ENCODE measurements around the gene GNPTAB.

The GNPTAB gene

DNA sequence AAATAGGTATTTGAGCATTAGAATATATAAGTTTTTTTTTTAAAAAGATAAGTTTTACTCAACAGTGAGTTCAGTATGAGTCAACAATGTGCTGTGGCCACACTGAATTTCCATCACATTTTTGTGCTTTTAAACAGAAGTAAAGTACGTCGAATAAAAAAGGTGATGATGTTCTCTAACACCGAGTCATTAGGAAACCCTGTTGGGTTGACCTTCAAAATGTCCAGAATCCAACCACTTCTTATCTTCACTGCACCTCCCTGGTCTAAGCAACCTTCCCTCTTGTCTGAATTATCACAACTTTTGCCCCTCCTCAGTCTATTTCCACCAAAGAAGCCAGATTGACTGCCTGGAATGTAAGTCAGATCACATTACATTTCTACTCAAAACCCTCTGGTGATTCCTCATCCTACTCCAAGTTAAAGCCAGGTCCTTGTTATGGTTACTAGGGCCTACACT lies 48.5 kb downstream of the GNPTAB start:
- DNase-seq (ENCODE audit: low spot score) (no peak), ATAC-seq (ENCODE audit: low read depth) (no peak)
- Histone ChIP-seq H3K9me3 (ENCODE audit: severe bottlenecking) (no peaks in the 10 kb centered on the region), H3K27ac (ENCODE audit: poor library complexity, severe bottlenecking) (no peak overlapping the region), H3K4me1 (ENCODE audit: insufficient read depth, poor library complexity, severe bottlenecking) (no peaks in the 10 kb centered on the region), H3K36me3 (ENCODE audit: low read depth) (peaks cover 11% of the 10 kb centered on the region; the same call in 1 of the 2 replicates), H3K4me3 (ENCODE audit: severe bottlenecking) (no peak overlapping the region), H3K27me3 (ENCODE audit: insufficient read depth, poor library complexity, severe bottlenecking) (no peaks in the 10 kb centered on the region)
- no peak for TF ChIP-seq CTCF (IDR thresholded peaks at IDR 0.05; ENCODE audit: poor library complexity, severe bottlenecking)

DNA sequence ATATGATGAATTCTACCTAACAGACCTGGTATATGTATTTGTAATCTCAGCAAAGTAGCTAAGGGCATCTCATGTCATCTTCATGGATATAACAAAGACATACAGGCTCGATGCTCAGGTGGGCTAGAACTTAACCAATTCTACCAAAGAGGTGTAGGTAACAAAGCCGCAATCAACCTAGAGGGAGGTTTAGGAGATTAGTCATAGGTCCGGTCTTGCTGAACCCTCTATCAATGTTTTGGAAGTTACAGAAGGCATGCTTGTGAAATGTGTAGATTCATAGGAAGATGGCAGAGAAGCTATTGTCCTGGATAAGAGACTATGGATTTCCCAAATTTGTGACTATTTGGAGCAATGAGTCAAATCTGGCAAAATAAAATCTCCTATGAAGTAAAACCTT lies 48.9 kb downstream of the GNPTAB start:
- H3K27me3 ChIP-seq (ENCODE audit: insufficient read depth, poor library complexity, severe bottlenecking) = no peaks in the 10 kb centered on the region
- ATAC-seq (ENCODE audit: low read depth) = no peak
- H3K4me3 ChIP-seq (ENCODE audit: severe bottlenecking) = no peak overlapping the region
- DNase-seq (ENCODE audit: low spot score) = no peak
- no peaks in the 10 kb centered on the region for H3K4me1 ChIP-seq (ENCODE audit: insufficient read depth, poor library complexity, severe bottlenecking)
- H3K9me3 ChIP-seq (ENCODE audit: severe bottlenecking) = no peaks in the 10 kb centered on the region
- 0 out of 2 replicates have a peak, but pooled peaks cover 8% of the 10 kb centered on the region for H3K36me3 ChIP-seq (ENCODE audit: low read depth)
- H3K27ac ChIP-seq (ENCODE audit: poor library complexity, severe bottlenecking) = no peak overlapping the region
- TF ChIP-seq CTCF (IDR thresholded peaks at IDR 0.05; ENCODE audit: poor library complexity, severe bottlenecking) = no peak

- ATAC-seq (ENCODE audit: low read depth) (no peak), DNase-seq (ENCODE audit: low spot score) (no peak)
- H3K36me3 ChIP-seq (ENCODE audit: low read depth) = 0 out of 2 replicates have a peak, but pooled peaks cover 5% of the 10 kb centered on the region
Measured at GRCh38 chr12:101780599-101780998, 50.2 kb downstream of the GNPTAB start.

GRCh38 chr12:101779626-101780025 lies 51.1 kb downstream of the GNPTAB start:
- no peaks in the 10 kb centered on the region for H3K27me3 ChIP-seq (ENCODE audit: insufficient read depth, poor library complexity, severe bottlenecking)
- 0 out of 2 replicates have a peak, but pooled peaks cover 3% of the 10 kb centered on the region for H3K36me3 ChIP-seq (ENCODE audit: low read depth)
- TF ChIP-seq CTCF (IDR thresholded peaks at IDR 0.05; ENCODE audit: poor library complexity, severe bottlenecking) = no peak
- ATAC-seq (ENCODE audit: low read depth) = no peak
- H3K4me1 ChIP-seq (ENCODE audit: insufficient read depth, poor library complexity, severe bottlenecking) = no peaks in the 10 kb centered on the region
- H3K27ac ChIP-seq (ENCODE audit: poor library complexity, severe bottlenecking) = no peak overlapping the region
- H3K4me3 ChIP-seq (ENCODE audit: severe bottlenecking) = no peak overlapping the region
- no peak for DNase-seq (ENCODE audit: low spot score)
- no peaks in the 10 kb centered on the region for H3K9me3 ChIP-seq (ENCODE audit: severe bottlenecking)

More at GRCh38 chr12:101780599-101780998, 50.2 kb downstream of the GNPTAB start:
- Histone ChIP-seq H3K4me1 (ENCODE audit: insufficient read depth, poor library complexity, severe bottlenecking) (no peaks in the 10 kb centered on the region), H3K27ac (ENCODE audit: poor library complexity, severe bottlenecking) (no peak overlapping the region), H3K27me3 (ENCODE audit: insufficient read depth, poor library complexity, severe bottlenecking) (no peaks in the 10 kb centered on the region), H3K4me3 (ENCODE audit: severe bottlenecking) (no peak overlapping the region), H3K9me3 (ENCODE audit: severe bottlenecking) (no peaks in the 10 kb centered on the region)
- no peak for TF ChIP-seq CTCF (IDR thresholded peaks at IDR 0.05; ENCODE audit: poor library complexity, severe bottlenecking)

GRCh38 chr12:101779200-101779599 lies 51.6 kb downstream of the GNPTAB start:
- DNase-seq (ENCODE audit: low spot score) = no peak
- Histone ChIP-seq H3K4me3 (ENCODE audit: severe bottlenecking) (no peak overlapping the region), H3K27ac (ENCODE audit: poor library complexity, severe bottlenecking) (no peak overlapping the region), H3K9me3 (ENCODE audit: severe bottlenecking) (no peaks in the 10 kb centered on the region), H3K36me3 (ENCODE audit: low read depth) (0 out of 2 replicates have a peak, but pooled peaks cover 3% of the 10 kb centered on the region), H3K4me1 (ENCODE audit: insufficient read depth, poor library complexity, severe bottlenecking) (no peaks in the 10 kb centered on the region), H3K27me3 (ENCODE audit: insufficient read depth, poor library complexity, severe bottlenecking) (no peaks in the 10 kb centered on the region)
- no peak for ATAC-seq (ENCODE audit: low read depth)
- TF ChIP-seq CTCF (IDR thresholded peaks at IDR 0.05; ENCODE audit: poor library complexity, severe bottlenecking) = no peak
